GM18873 (cell line): ENCODE results near the gene DNHD1.

Experiments
- ATAC-seq: cut with Tn5 transposase; IDR thresholded peaks from one replicate; pipeline ENCODE4 v1.9.1; 2021; ENCODE audit warnings: mild to moderate bottlenecking, moderate library complexity, moderate number of reproducible peaks; ENCODE audit not compliant: unreplicated experiment, low FRiP score

DNHD1 gene

GRCh38 chr11:6579681-6580080 is 82.6 kb downstream of the DNHD1 start:
- no peak for ATAC-seq

GRCh38 chr11:6583584-6583983 is 86.5 kb downstream of the DNHD1 start:
- ATAC-seq = no peak

GRCh38 chr11:6584528-6584927 is 87.4 kb downstream of the DNHD1 start:
- no peak for ATAC-seq

GRCh38 chr11:6586434-6587359 is 89.6 kb downstream of the DNHD1 start:
- ATAC-seq = no peak

- no peak for ATAC-seq
These were observed 90.4 kb downstream of the DNHD1 start for GRCh38 chr11:6587360-6587953.

- no peak for ATAC-seq
These were observed 90.9 kb downstream of the DNHD1 start for GRCh38 chr11:6588018-6588417.

- ATAC-seq = no peak
These were observed 97.2 kb downstream of the DNHD1 start for GRCh38 chr11:6594142-6594768.

- ATAC-seq = no peak
These were observed 99.3 kb downstream of the DNHD1 start for GRCh38 chr11:6596239-6596877.

GRCh38 chr11:6598555-6598954 is 101.5 kb downstream of the DNHD1 start:
- no peak for ATAC-seq

GRCh38 chr11:6599449-6599848 is 102.4 kb downstream of the DNHD1 start:
- ATAC-seq = no peak

- ATAC-seq = no peak
These were observed 102.9 kb downstream of the DNHD1 start for GRCh38 chr11:6599881-6600390.

GRCh38 chr11:6601041-6601461 is 104.0 kb downstream of the DNHD1 start:
- ATAC-seq = no peak

GRCh38 chr11:6602096-6602940 is 105.2 kb downstream of the DNHD1 start:
- ATAC-seq = no peak

- ATAC-seq = peak; percentile 50
These were observed 106.4 kb downstream of the DNHD1 start, which contains the start of the genes ILK and RRP8 for GRCh38 chr11:6603287-6604080. TSS of gene ILK (plus strand) at chr11:6603774. CDS start at chr11:6604272, 498 bp downstream. TSS of gene RRP8 (minus strand) at chr11:6603616. CDS start at chr11:6603502, 114 bp downstream.

- peak; percentile 36 for ATAC-seq
These were observed 107.1 kb downstream of the DNHD1 start for GRCh38 chr11:6604081-6604626.

GRCh38 chr11:6604790-6605189 is 107.7 kb downstream of the DNHD1 start:
- no peak for ATAC-seq

GRCh38 chr11:6606471-6607189 is 109.5 kb downstream of the DNHD1 start:
- ATAC-seq = peak; percentile 50
